ENCODE measurements around the gene AIG1. TPM values are rescaled to one million over a fixed set of nuclear protein-coding genes. Genes with fewer than 3 reads are reported as not detected.

The AIG1 gene
- total RNA-seq, 1 donor from 2014 or later: 81.4 TPM

DNA sequence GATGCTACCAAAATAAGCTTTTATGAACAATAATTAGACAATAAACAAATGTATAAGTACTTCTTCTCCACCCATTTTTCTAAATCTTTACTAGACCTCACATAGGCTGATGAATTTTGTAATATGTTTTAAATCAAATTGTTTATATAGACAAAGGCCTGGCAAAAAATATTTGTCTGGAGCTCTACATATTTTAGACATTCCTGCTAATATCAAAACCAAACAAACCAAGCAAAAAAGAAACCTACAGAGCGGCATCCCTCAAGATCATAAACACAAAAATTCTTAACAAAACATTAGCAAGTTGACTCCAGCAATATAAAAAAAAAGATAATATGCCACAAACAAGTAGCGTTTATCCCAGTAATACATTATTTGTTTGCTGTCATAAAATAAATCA lies 302.6 kb downstream of the AIG1 start:
- no peak for DNase-seq (ENCODE audit: low spot score)

DNA sequence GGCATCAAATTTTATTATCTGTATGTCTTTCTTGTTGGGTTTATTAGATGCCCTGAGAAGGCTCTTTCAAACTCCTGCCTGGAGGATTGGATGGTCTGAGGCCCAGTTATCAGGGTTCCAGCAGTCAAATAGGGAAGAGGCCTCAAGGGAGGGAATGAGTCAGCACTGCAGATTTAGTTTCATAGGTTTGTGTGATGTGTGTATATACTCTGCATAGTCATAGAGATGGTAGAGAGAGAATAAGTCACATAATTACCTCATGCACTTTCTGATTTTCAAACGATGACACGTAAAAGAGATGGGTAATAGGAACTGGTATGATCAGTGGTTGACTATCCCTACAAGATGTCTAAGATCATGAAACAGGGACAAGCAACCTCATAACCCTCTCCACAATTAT lies 307.7 kb downstream of the AIG1 start:
- no peak for DNase-seq (ENCODE audit: low spot score)

DNA sequence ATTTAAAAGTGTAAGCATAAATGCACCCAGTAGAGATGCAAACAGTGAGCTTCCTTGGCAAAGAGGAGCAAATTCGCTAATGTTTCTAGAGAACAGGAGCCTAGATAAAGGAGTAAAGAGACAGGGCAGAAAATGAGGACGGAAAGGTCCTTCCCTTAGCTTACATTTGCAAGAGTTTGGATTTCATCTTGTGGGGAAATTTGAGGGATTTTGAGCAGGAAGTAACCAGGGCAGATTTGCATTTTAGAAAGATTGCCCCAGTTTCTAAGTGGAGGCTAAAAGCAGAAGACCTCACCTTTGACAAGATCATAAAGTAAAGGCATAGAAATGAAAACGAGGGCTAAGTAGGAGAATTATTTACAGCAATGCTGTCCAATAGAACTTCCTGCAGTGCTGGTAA lies 309.3 kb downstream of the AIG1 start:
- no peak for DNase-seq (ENCODE audit: low spot score)

DNA sequence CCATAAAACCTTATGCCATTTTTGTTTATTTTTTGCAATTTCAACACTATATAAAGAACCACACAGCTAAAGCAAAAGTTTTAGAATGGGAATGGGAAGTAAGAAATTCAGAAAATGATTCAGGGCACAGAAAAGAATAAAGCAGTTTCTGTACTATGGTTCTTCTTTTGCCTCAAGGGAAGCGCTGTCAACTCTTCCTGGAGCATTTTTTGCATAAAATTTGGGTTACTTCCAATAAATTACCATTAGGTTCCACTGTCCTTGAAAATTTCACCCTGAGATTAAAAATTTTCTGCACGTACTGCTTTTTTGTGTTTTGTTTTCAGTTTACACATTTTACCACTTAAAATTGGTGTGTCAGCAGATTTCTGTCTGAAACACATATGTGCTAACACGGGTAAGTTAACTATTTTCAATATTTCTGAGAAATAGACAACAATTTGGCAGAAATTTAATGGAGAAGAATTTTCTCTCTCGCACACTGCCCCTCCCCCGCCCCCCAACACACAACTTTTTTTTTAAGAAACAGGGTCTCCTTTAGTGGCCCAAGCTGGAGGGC lies 310.2 kb downstream of the AIG1 start:
- DNase-seq (ENCODE audit: low spot score): no peak

GRCh38 chr6:143372199-143372882 lies 311.7 kb downstream of the AIG1 start:
- no peak for DNase-seq (ENCODE audit: low spot score)

DNA sequence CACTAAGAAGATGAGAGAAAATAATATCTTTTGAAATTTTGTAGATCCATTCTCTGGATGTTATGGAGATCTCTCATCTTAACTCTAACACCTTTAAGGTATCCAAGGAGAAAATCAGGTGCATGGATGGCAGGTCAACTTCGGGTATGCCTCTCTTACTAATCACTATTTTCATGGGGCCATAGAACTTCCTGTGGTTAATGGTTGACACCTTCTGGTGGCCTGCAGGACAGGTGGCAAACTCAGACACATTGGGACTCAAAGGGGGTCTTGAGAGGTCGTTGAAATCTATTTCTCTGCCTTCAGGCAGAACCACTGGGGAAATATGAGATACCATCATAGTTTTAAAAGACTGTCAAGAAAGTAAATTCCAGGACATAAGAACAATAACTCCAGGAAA lies 313.3 kb downstream of the AIG1 start:
- DNase-seq (ENCODE audit: low spot score): no peak

DNA sequence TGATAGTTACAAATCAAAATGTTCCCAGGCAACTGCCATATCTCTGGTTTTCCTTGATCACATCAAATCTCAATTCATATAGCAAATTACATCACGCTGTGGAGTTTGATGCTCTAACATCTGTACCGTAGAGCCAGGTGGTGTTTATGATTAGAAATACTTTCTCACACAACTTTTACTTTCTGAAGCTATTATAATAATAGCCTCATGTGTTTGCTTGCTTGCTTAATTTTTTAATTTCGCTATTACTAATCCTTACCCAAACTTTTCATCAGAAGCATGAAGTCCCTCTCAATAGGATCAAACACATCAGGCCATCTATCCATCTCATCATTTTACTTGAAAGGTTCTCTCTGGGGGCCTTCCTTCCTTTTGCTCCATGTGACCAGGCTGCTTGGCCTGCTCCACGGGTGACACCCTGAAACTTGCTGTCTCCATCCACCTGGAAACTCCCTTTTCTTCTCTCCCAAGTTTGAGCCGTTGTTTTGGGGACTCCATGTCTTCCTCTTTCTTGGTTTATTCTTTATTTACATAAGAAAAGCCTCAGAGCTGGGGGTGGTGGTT lies 314.4 kb downstream of the AIG1 start:
- no peak for DNase-seq (ENCODE audit: low spot score)

DNA sequence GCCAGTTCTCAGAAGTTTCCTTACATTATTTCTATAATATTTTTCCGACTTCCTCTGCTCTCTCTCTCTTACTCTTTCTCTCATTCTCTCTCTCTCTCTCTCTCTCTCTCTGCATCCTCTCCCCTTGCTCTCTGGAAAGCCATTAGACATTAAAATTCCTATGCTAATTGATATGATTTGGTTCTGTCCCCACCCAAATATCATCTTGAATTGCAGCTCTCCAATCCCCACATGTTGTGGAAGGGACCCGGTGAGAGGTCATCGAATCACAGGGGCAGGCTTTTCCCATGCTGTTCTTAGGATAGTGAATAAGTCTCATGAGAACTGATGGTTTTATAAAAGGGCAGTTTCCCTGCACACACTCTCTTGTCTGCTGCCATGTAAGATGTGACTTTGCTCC lies 315.7 kb downstream of the AIG1 start:
- no peak for DNase-seq (ENCODE audit: low spot score)

DNA sequence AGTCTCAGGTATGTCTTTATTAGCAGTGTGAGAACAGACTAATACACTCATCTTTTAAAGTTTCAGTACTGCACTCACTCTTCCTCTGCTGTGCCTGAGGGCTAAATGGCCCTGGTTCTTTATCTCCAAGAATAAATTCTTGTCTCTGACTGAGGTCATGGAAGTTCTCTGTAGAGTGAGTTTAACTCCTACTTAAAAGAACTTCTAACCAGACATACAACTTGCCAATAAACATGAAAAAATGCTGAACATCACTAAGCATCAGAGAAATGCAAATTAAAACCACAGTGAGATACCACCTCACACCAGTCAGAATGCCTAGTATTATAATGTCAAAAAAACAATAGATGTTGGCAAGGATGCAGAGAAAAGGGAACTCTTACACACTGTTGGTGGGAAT lies 316.2 kb downstream of the AIG1 start:
- DNase-seq (ENCODE audit: low spot score): no peak

DNA sequence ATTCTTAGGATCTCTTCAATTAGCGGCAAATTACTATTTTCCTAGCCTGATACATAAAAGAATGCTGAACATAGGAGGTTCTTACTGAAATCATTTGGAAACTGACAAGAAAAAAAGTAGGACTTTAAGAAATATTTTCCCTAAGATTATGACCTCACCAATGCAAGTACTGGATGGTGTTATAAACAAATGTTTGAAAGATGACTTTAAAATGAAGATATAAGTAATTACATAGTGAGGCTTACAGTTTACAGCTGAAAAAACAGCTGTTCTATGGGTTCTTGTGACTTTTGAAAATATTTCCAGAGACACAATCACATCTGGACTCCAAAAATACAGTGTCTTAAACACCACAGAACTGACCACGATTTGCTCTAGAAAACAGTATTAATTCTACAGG lies 324.9 kb downstream of the AIG1 start:
- no peak for DNase-seq (ENCODE audit: low spot score)

GRCh38 chr6:143390278-143390677 lies 329.6 kb downstream of the AIG1 start:
- no peak for DNase-seq (ENCODE audit: low spot score)

Other genes with a start within 250 kb of the AIG1 start
- gene HIVEP2, start 115.7 kb upstream of the AIG1 start, total RNA-seq: 16.5 TPM

Data from mucosa of gallbladder (tissue), 1 donor.